K562 (cell line): ENCODE measurements around the gene NLK. TPM values are rescaled to one million over a fixed set of nuclear protein-coding genes. Genes with fewer than 3 reads are reported as not detected.
"Not testable (repeated sequence)": the region's sequence is repeated elsewhere in the genome, so short reads cannot be mapped to it uniquely, and the experiment has no call there.

Source experiments
- ATAC-seq: fragments of 200-7000 bp; cut with Tn5 transposase; 3 replicates; pipeline ENCODE4 v1.9.1; 2020; ENCODE audit warnings: moderate library complexity
- BruUV-seq: library from RNA; stranded (reverse); fragments of 400-500 nt; replicated peaks from 2 replicates; lab custom pipeline; 2021; lab: Mats Ljungman, UMichigan
- CTCF ChIA-PET: fragments of 300-600 bp; formaldehyde crosslinking; extraction: SDS; loops from one replicate; lab custom pipeline; 2021; ENCODE audit warnings: low intra/inter-chr PET ratio; lab: Yijun Ruan, JAX
- POLR2A ChIA-PET: fragments of 300-600, 350-650 bp; sonication (Branson Sonifier 250); formaldehyde crosslinking; extraction: SDS; loops from one replicate; lab custom pipeline; 2021; ENCODE audit warnings: antibody characterized with exemption, inconsistent platforms; lab: Yijun Ruan, JAX
- DNase-seq, 4 experiments: peaks; one replicate each; pipeline versions ENCODE4 v3.0.0 to v3.0.0-alpha.2; 2011 to 2018; ENCODE audit warnings: low spot score in 3 of 4, mixed read lengths in 3 of 4; ENCODE audit errors: extremely low read depth in 1 of 4
- FAIRE-seq: peaks from 2 replicates; lab custom pipeline; 2011; peaks lifted over from hg19 to GRCh38; lab: Jason Lieb, UNC
- H2AFZ ChIP-seq: 2 replicates; pipeline ENCODE4 v1.6.0; 2011; ENCODE audit warnings: low read depth, low read length, control low read depth, inconsistent platforms
- H3K27ac ChIP-seq: fragments of 200-600 bp; 3 replicates; pipeline ENCODE4 v1.8.0; 2011; ENCODE audit warnings: low read depth, mild to moderate bottlenecking, control low read depth, inconsistent platforms, low read length, moderate library complexity, mixed read lengths; ENCODE audit errors: extremely low read depth
- H3K27me3 ChIP-seq, 2 experiments: fragments of 300-600 bp in 1 of 2; 2 replicates in 1 of 2; 3 replicates in 1 of 2; pipeline versions ENCODE4 v1.6.0 to v1.8.0; 2011; ENCODE audit warnings: inconsistent platforms in 2 of 2, low read length in 2 of 2, mild to moderate bottlenecking in 1 of 2, mixed read lengths in 1 of 2, moderate library complexity in 1 of 2; ENCODE audit not compliant: control insufficient read depth in 2 of 2, insufficient read depth in 2 of 2
- H3K36me3 ChIP-seq: fragments of 300-600 bp; 3 replicates; pipeline ENCODE4 v1.8.0; 2011; ENCODE audit warnings: mild to moderate bottlenecking, low read length, inconsistent platforms; ENCODE audit not compliant: control insufficient read depth, insufficient read depth
- H3K4me1 ChIP-seq, 2 experiments: fragments of 200-600 bp in 1 of 2; replicated peaks in 1 of 2; 2 replicates in 1 of 2; 3 replicates in 1 of 2; pipeline versions ENCODE4 v1.5.1 to v1.8.0; 2011; ENCODE audit warnings: inconsistent platforms in 2 of 2, low read length in 2 of 2, mild to moderate bottlenecking in 1 of 2, mixed read lengths in 1 of 2, moderate library complexity in 1 of 2; ENCODE audit not compliant: control insufficient read depth in 2 of 2, insufficient read depth in 2 of 2
- H3K4me2 ChIP-seq: 2 replicates; pipeline ENCODE4 v1.6.1; 2011; ENCODE audit warnings: low read length, control low read depth, inconsistent platforms, mixed read lengths; ENCODE audit not compliant: insufficient read depth
- H3K4me3 ChIP-seq: fragments of 200-600 bp; sonication (generic), shearing (Covaris generic); 2 replicates; pipeline ENCODE4 v1.5.1; 2016; ENCODE audit warnings: control low read depth, inconsistent platforms
- H3K79me2 ChIP-seq: fragments of 200-600 bp; 3 replicates; pipeline ENCODE4 v1.8.0; 2011; ENCODE audit warnings: low read length, inconsistent platforms; ENCODE audit not compliant: control insufficient read depth, insufficient read depth
- H3K9ac ChIP-seq, 2 experiments: 2 replicates each; pipeline versions ENCODE4 v1.6.0 to v1.6.1; 2011; ENCODE audit warnings: low read depth in 2 of 2, low read length in 2 of 2, control low read depth in 1 of 2, inconsistent platforms in 1 of 2, mild to moderate bottlenecking in 1 of 2, mixed read lengths in 1 of 2; ENCODE audit not compliant: insufficient read depth in 1 of 2
- H3K9me1 ChIP-seq: one replicate; pipeline ENCODE4 v1.6.0; 2011; ENCODE audit warnings: inconsistent platforms, mild to moderate bottlenecking, low read length, moderate library complexity; ENCODE audit not compliant: control insufficient read depth, insufficient read depth
- H3K9me3 ChIP-seq: replicated peaks from 2 replicates; pipeline ENCODE4 v1.5.1; 2011; ENCODE audit warnings: low read depth, low read length, inconsistent platforms; ENCODE audit not compliant: control insufficient read depth, insufficient read depth
- H4K20me1 ChIP-seq: replicated peaks from 2 replicates; pipeline ENCODE4 v1.6.1; 2011; ENCODE audit warnings: low read length, inconsistent platforms, mixed read lengths; ENCODE audit not compliant: control insufficient read depth, insufficient read depth
- AFF1 ChIP-seq, 2 experiments: fragments of 450-650 bp; IDR thresholded peaks; 2 replicates each; pipeline ENCODE4 v1.6.1; 2018; ENCODE audit warnings: mild to moderate bottlenecking in 2 of 2, low read depth in 1 of 2; ENCODE audit not compliant: partially characterized antibody in 2 of 2
- BCOR ChIP-seq: fragments of 450-650 bp; IDR thresholded peaks from 2 replicates; pipeline ENCODE4 v1.6.1; 2016
- KDM1A ChIP-seq, 2 experiments: fragments of 450-650 bp; IDR thresholded peaks; 2 replicates each; pipeline ENCODE4 v1.6.1; 2016; ENCODE audit warnings: mild to moderate bottlenecking in 2 of 2
- WGBS: fragments of 100-300 bp; shearing (Covaris generic); methylation state at CpG from one replicate; pipeline ENCODE4 v1.1.6; 2016; ENCODE audit warnings: low coverage, mixed read lengths; ENCODE audit not compliant: insufficient coverage; ENCODE audit errors: missing lambda C conversion rate; 5-methylcytosine and 5-hydroxymethylcytosine counted together
- in situ Hi-C: fragments of 300-500 bp; cut with MboI; formaldehyde crosslinking; loops from 4 replicates; pipeline ENCODE4 v1.15.0; 2018; ENCODE audit warnings: inconsistent platforms, mixed read lengths
- intact Hi-C: fragments of 100-400 bp; cut with micrococcal nuclease; formaldehyde crosslinking; loops from 2 replicates; pipeline ENCODE4 v1.14.2; 2022
- polyA plus RNA-seq, 8 experiments: library from polyadenylated mRNA; depleted of rRNA in 4 of 8; stranded (reverse) in 5 of 8; unstranded in 3 of 8; fragments of >200 nt; fragmentation: Nextera tagmentation in 2 of 8; fragmentation: Illumina TruSeq in 1 of 8; extraction: Ambion mirVana in 2 of 8; extraction: Trizol in 1 of 8; gene quantifications; 2 replicates each; pipeline versions ENCODE4 v1.2.1 to v1.2.3, GENCODE V29; 2011 to 2014; ENCODE audit warnings: inconsistent platforms in 1 of 8, missing spikeins in 1 of 8
- total RNA-seq, 7 experiments: library from RNA; depleted of rRNA in 6 of 7; stranded (reverse); fragments of >200 nt in 6 of 7; fragmentation: Illumina TruSeq in 2 of 7; extraction: Trizol in 2 of 7; gene quantifications; 2 replicates each; pipeline versions ENCODE4 v1.2.1 to v1.2.3, GENCODE V29; 2011 to 2021; ENCODE audit warnings: low replicate concordance in 1 of 7

The NLK gene
- total and polyA plus RNA-seq, 9 of the 15 experiments (the other 6 are each of a cell fraction or from before 2014, with no cell fraction given) = 10.9 to 59.6 (median 26.7) TPM

GRCh38 chr17:28035452-28035851, 7.0 kb upstream of the NLK start:
- POLR2A ChIA-PET, H3K9me1 ChIP-seq, H3K36me3 ChIP-seq, H2AFZ ChIP-seq, H3K9me3 ChIP-seq, H3K27ac ChIP-seq, CTCF ChIA-PET, BruUV-seq, H3K27me3 ChIP-seq, H3K9ac ChIP-seq, FAIRE-seq, H3K4me3 ChIP-seq, H3K79me2 ChIP-seq, ATAC-seq, in situ Hi-C loops, intact Hi-C loops, H4K20me1 ChIP-seq, DNase-seq, H3K4me2 ChIP-seq: not testable (repeated sequence)
- peaks cover 17 to 44% of the 10 kb centered on the region in 2 experiments for H3K4me1 ChIP-seq
- 95% methylated on average over 2 of the region's 4 CpGs for WGBS
- peak; percentile 64 for TF ChIP-seq BCOR
- TF ChIP-seq KDM1A (IDR thresholded peaks at IDR 0.05) = peak; percentile 23 to 60; a peak in 2 of 4 replicates

- CTCF ChIA-PET, H3K9me3 ChIP-seq, ATAC-seq, H3K27ac ChIP-seq, intact Hi-C loops, H3K36me3 ChIP-seq, H2AFZ ChIP-seq, BruUV-seq, DNase-seq, in situ Hi-C loops, FAIRE-seq, POLR2A ChIA-PET, H3K9ac ChIP-seq, H3K9me1 ChIP-seq, H3K4me2 ChIP-seq, H3K4me3 ChIP-seq, H3K27me3 ChIP-seq, H3K79me2 ChIP-seq, H4K20me1 ChIP-seq: not testable (repeated sequence)
- peaks cover 17 to 43% of the 10 kb centered on the region in 2 experiments for H3K4me1 ChIP-seq
- 77% methylated on average over 2 of the region's 2 CpGs for WGBS
- TF ChIP-seq AFF1 (IDR thresholded peaks at IDR 0.05; ENCODE audit: low read depth in 1 of 2, partially characterized antibody in 2 of 2) = peak in 1 of 2 experiments; percentile 99
Measured at GRCh38 chr17:28035884-28036283, 6.6 kb upstream of the NLK start.
